ENCODE results near the gene ZNHIT6.

Gene ZNHIT6

GRCh38 chr1:85697895-85698294 lies 10.3 kb downstream of the ZNHIT6 start:
- Mint-ChIP-seq H3K4me1 (no peaks in the 10 kb centered on the region), H3K4me3 (no peak overlapping the region), H3K9me3 (no peaks in the 10 kb centered on the region), H3K36me3 (ENCODE audit: low read depth) (peaks cover 56% of the 10 kb centered on the region), H3K27me3 (ENCODE audit: low read depth) (no peaks in the 10 kb centered on the region), H3K27ac (no peak overlapping the region)
- TF ChIP-seq CTCF (IDR thresholded peaks at IDR 0.05; ENCODE audit: unreplicated experiment in 3 of 3): no peak

GRCh38 chr1:85692730-85693314 lies 15.4 kb downstream of the ZNHIT6 start:
- peaks cover 36% of the 10 kb centered on the region for H3K36me3 Mint-ChIP-seq (ENCODE audit: low read depth)
- no peaks in the 10 kb centered on the region for H3K27me3 Mint-ChIP-seq (ENCODE audit: low read depth)
- H3K4me3 Mint-ChIP-seq: no peak overlapping the region
- no peaks in the 10 kb centered on the region for H3K9me3 Mint-ChIP-seq
- TF ChIP-seq CTCF (IDR thresholded peaks at IDR 0.05; ENCODE audit: unreplicated experiment in 3 of 3): peak; percentile 40 to 66 (median 50)
- no peak overlapping the region for H3K27ac Mint-ChIP-seq
- H3K4me1 Mint-ChIP-seq: no peaks in the 10 kb centered on the region

GRCh38 chr1:85689775-85690404 lies 18.3 kb downstream of the ZNHIT6 start:
- Mint-ChIP-seq H3K4me1 (no peaks in the 10 kb centered on the region), H3K4me3 (no peak overlapping the region), H3K36me3 (ENCODE audit: low read depth) (peaks cover 30% of the 10 kb centered on the region), H3K27ac (no peak overlapping the region), H3K9me3 (no peaks in the 10 kb centered on the region), H3K27me3 (ENCODE audit: low read depth) (no peaks in the 10 kb centered on the region)
- no peak for TF ChIP-seq CTCF (IDR thresholded peaks at IDR 0.05; ENCODE audit: unreplicated experiment in 3 of 3)

GRCh38 chr1:85683292-85684025 lies 24.8 kb downstream of the ZNHIT6 start:
- H3K4me1 Mint-ChIP-seq: no peaks in the 10 kb centered on the region

GRCh38 chr1:85681087-85681486 lies 27.1 kb downstream of the ZNHIT6 start:
- H3K4me3 Mint-ChIP-seq: no peak overlapping the region
- no peaks in the 10 kb centered on the region for H3K27me3 Mint-ChIP-seq (ENCODE audit: low read depth)
- H3K27ac Mint-ChIP-seq: no peak overlapping the region
- no peak for TF ChIP-seq CTCF (IDR thresholded peaks at IDR 0.05; ENCODE audit: unreplicated experiment in 3 of 3)
- H3K4me1 Mint-ChIP-seq: no peaks in the 10 kb centered on the region
- H3K36me3 Mint-ChIP-seq (ENCODE audit: low read depth): peaks cover 35% of the 10 kb centered on the region
- H3K9me3 Mint-ChIP-seq: no peaks in the 10 kb centered on the region

More at GRCh38 chr1:85683292-85684025, 24.8 kb downstream of the ZNHIT6 start:
- Mint-ChIP-seq H3K9me3 (no peaks in the 10 kb centered on the region), H3K36me3 (ENCODE audit: low read depth) (peaks cover 32% of the 10 kb centered on the region), H3K4me3 (no peak overlapping the region), H3K27ac (no peak overlapping the region), H3K27me3 (ENCODE audit: low read depth) (no peaks in the 10 kb centered on the region)
- TF ChIP-seq CTCF (IDR thresholded peaks at IDR 0.05; ENCODE audit: unreplicated experiment in 3 of 3): no peak

Measured in nephron (organoid).